GM23248 (cell line): ENCODE data around the gene PSPC1. TPM values are rescaled to one million over a fixed set of nuclear protein-coding genes. Genes with fewer than 3 reads are reported as not detected.

ENCODE experiments used
- DNase-seq: peaks from one replicate; pipeline ENCODE4 v3.0.0-alpha.2; 2015
- H2AFZ ChIP-seq: fragments of 200-600 bp; sonication (generic); 2 replicates; pipeline ENCODE4 v1.6.1; 2016; ENCODE audit warnings: antibody characterized with exemption
- H3F3A ChIP-seq: fragments of 200-600 bp; sonication (generic); 2 replicates; pipeline ENCODE4 v1.6.1; 2016; ENCODE audit warnings: mild to moderate bottlenecking, antibody characterized with exemption, mixed run types; ENCODE audit not compliant: insufficient read depth
- H3K27ac ChIP-seq: fragments of 200-600 bp; sonication (generic); 2 replicates; pipeline ENCODE4 v1.5.1; 2016; ENCODE audit warnings: mild to moderate bottlenecking
- H3K27me3 ChIP-seq: fragments of 200-600 bp; sonication (generic); replicated peaks from 2 replicates; pipeline ENCODE4 v1.6.1; 2016; ENCODE audit warnings: mild to moderate bottlenecking; ENCODE audit not compliant: insufficient read depth
- H3K36me3 ChIP-seq: fragments of 200-600 bp; sonication (generic); 2 replicates; pipeline ENCODE4 v1.6.1; 2016; ENCODE audit warnings: low read depth, mild to moderate bottlenecking
- H3K4me1 ChIP-seq: fragments of 200-600 bp; sonication (generic); 2 replicates; pipeline ENCODE4 v1.6.1; 2016; ENCODE audit warnings: mild to moderate bottlenecking; ENCODE audit not compliant: insufficient read depth
- H3K4me2 ChIP-seq: fragments of 200-600 bp; sonication (generic); one replicate; pipeline ENCODE4 v1.6.1; 2016; ENCODE audit warnings: mild to moderate bottlenecking; ENCODE audit not compliant: unreplicated experiment
- H3K4me3 ChIP-seq: fragments of 200-600 bp; sonication (generic); 2 replicates; pipeline ENCODE4 v1.5.1; 2016; ENCODE audit warnings: mild to moderate bottlenecking
- H3K79me2 ChIP-seq: fragments of 200-600 bp; sonication (generic); 2 replicates; pipeline ENCODE4 v1.6.1; 2016; ENCODE audit warnings: mild to moderate bottlenecking; ENCODE audit not compliant: insufficient read depth
- H3K9ac ChIP-seq: fragments of 200-600 bp; sonication (generic); 2 replicates; pipeline ENCODE4 v1.6.1; 2016; ENCODE audit warnings: mild to moderate bottlenecking
- H3K9me2 ChIP-seq: fragments of 200-600 bp; sonication (generic); 2 replicates; pipeline ENCODE4 v1.6.1; 2016; ENCODE audit warnings: mixed run types, mild to moderate bottlenecking, moderate library complexity; ENCODE audit not compliant: insufficient read depth
- H3K9me3 ChIP-seq: fragments of 200-600 bp; sonication (generic); one replicate; pipeline ENCODE4 v1.6.1; 2017; ENCODE audit warnings: low read depth
- H4K20me1 ChIP-seq: fragments of 200-600 bp; sonication (generic); 2 replicates; pipeline ENCODE4 v1.6.0; 2016; ENCODE audit not compliant: insufficient read depth
- EZH2 ChIP-seq: fragments of 200-600 bp; sonication (generic); IDR thresholded peaks from 2 replicates; pipeline ENCODE4 v1.6.1; 2018; ENCODE audit warnings: antibody characterized with exemption, mild to moderate bottlenecking; ENCODE audit not compliant: insufficient read depth, poor library complexity, severe bottlenecking
- EZH2phosphoT487 ChIP-seq: fragments of 200-600 bp; sonication (generic); IDR thresholded peaks from 2 replicates; pipeline ENCODE4 v1.6.1; 2018; ENCODE audit warnings: antibody characterized with exemption, moderate library complexity, mild to moderate bottlenecking, low read depth; ENCODE audit not compliant: insufficient read depth
- WGBS, 2 experiments: methylation state at CpG; one replicate each; pipeline ENCODE4 v1.1.6; 2015 to 2017; ENCODE audit warnings: low lambda C conversion rate in 2 of 2, low coverage in 1 of 2; ENCODE audit errors: missing lambda C conversion rate in 2 of 2; 5-methylcytosine and 5-hydroxymethylcytosine counted together
- in situ Hi-C: fragments of 300-500 bp; cut with MboI; formaldehyde crosslinking; loops from 2 replicates; pipeline ENCODE4 v1.15.0; 2020
- polyA plus RNA-seq: library from polyadenylated mRNA; unstranded; fragments of >200 nt; fragmentation: Nextera tagmentation; extraction: Ambion mirVana; gene quantifications from 2 replicates; pipeline ENCODE4 v1.2.1, GENCODE V29; 2016
- total RNA-seq: library from RNA; depleted of rRNA; stranded (reverse); fragments of >200 nt; shearing (Covaris generic); gene quantifications from 2 replicates; pipeline ENCODE4 v1.2.3, GENCODE V29; 2014

The PSPC1 gene
- total and polyA plus RNA-seq, 2 experiments from 2014 or later: 17.2 to 27.9 TPM

DNA sequence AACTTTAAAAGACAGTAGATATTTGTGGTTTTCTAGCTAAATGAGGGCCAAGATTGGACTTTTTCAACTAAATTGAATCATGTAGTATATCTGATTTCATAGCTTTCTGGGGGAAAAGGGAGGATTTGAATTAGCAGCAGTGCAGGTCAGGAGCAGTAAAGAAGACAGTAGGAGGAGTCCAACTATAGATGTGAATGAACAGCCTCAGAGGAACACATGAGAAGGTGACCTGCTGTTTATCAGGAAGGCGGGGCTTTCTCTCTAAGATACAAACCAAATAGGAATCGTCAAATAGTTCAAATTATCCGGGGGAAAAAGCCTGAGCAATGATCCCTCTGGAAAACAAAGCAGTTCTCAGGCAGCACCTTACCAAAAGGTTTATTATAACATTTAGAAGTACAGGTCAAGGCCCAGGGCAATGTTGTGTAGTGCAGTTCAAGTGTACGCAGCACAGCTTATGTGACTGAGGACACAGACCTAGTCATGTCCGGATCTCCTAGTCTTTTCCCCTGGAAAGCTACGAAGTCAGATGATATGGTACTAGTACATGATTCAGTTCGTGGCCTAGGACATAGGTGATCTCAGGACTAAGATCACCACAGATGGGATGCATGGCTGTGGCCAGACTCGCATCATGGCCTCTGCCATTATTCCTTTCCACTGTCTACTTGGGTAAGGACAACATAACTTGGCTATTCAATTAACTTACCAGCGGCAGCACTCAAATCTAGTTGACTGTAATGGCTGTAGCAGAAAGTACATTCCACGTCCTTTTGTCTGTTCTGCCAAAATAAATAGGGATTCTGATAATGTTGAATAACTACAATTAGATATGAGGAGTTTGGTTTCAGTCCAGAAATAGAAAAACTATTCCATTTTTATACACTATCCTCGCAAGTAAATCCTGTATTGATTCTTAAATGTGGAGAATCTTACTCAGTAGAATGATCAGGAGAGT, 109.0 kb downstream of the PSPC1 start:
- WGBS, 2 experiments: 91 to 92% methylated on average over 11 of the region's 11 CpGs
- in situ Hi-C loops: no loop called here

DNA sequence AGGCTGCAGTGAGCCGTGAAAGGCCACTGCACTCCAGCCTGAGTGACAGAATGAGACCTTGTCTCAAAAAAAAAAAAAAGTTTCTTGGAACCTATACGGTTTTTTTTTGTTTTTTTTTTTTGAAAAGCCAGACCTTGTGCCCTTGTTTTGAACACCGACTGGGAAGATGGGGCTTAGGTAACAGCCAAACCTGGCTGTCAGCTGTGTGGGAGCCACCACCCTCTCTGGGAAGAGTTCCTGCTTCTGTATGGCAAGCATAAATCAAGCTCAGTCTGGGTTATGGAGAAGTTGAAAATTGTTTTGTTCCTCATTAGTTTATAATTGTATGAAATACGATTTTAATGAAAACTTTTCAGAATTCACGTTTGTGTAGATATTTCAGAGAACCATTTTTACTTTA, 109.8 kb downstream of the PSPC1 start:
- DNase-seq: no peak
- Histone ChIP-seq H2AFZ (no peak overlapping the region), H3K4me3 (no peak overlapping the region), H3K9me2 (no peaks in the 10 kb centered on the region), H3K4me2 (no peak overlapping the region), H3K9ac (no peak overlapping the region), H3F3A (peaks cover 23% of the 10 kb centered on the region; the same call in 1 of the 2 replicates), H3K9me3 (no peaks in the 10 kb centered on the region), H3K27ac (no peak overlapping the region), H3K4me1 (no peaks in the 10 kb centered on the region), H3K27me3 (no peaks in the 10 kb centered on the region), H3K36me3 (peaks cover 59% of the 10 kb centered on the region), H3K79me2 (no peaks in the 10 kb centered on the region), H4K20me1 (no peaks in the 10 kb centered on the region)
- 51 to 52% methylated on average over 5 of the region's 5 CpGs for WGBS, 2 experiments
- in situ Hi-C loops: no loop called here
- no peak for TF ChIP-seq EZH2phosphoT487
- no peak for TF ChIP-seq EZH2

More for the DNA sequence above, 109.0 kb downstream of the PSPC1 start:
- Histone ChIP-seq H3F3A (peaks cover 24% of the 10 kb centered on the region; the same call in 1 of the 2 replicates), H3K36me3 (peaks cover 56% of the 10 kb centered on the region), H3K27ac (no peak overlapping the region), H3K4me1 (no peaks in the 10 kb centered on the region), H3K4me3 (no peak overlapping the region), H3K4me2 (no peak overlapping the region), H4K20me1 (no peaks in the 10 kb centered on the region), H3K9me2 (no peaks in the 10 kb centered on the region), H3K9me3 (no peaks in the 10 kb centered on the region), H3K79me2 (no peaks in the 10 kb centered on the region), H2AFZ (no peak overlapping the region), H3K9ac (no peak overlapping the region), H3K27me3 (no peaks in the 10 kb centered on the region)
- DNase-seq: no peak
- TF ChIP-seq EZH2 (no peak), EZH2phosphoT487 (no peak)

DNA sequence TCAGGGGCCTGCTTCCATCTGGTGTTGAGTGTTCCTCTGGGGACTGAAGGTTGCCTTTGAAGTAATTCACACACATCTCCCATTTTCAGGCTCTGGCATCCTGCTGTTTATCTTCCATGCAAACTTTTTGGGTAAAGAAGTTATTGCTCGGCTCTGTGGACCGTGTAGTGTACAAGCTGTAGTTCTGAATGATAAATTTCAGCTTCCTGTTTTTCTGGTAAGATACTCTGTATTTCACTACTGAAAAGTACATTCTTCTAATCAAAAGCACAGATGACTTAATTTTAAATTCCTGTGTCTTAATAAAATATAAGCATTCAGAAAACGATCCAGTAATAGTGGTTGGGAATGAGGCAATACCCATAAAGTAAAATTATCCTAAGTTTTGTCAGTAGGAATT, 112.6 kb downstream of the PSPC1 start:
- Histone ChIP-seq H3K79me2 (no peaks in the 10 kb centered on the region), H3K9me3 (no peaks in the 10 kb centered on the region), H3K9ac (no peak overlapping the region), H3K9me2 (no peaks in the 10 kb centered on the region), H3K27ac (no peak overlapping the region), H3K4me1 (no peaks in the 10 kb centered on the region), H2AFZ (no peak overlapping the region), H3K4me2 (no peak overlapping the region), H3K4me3 (no peak overlapping the region), H3K27me3 (no peaks in the 10 kb centered on the region), H3K36me3 (peaks cover 59% of the 10 kb centered on the region), H4K20me1 (no peaks in the 10 kb centered on the region), H3F3A (peaks cover 11% of the 10 kb centered on the region; the same call in 1 of the 2 replicates)
- WGBS, 2 experiments: 61 to 65% methylated on average over 3 of the region's 3 CpGs
- TF ChIP-seq EZH2phosphoT487 (no peak), EZH2 (no peak)
- no peak for DNase-seq
- in situ Hi-C loops: no loop called here

- Histone ChIP-seq H3K9ac (no peak overlapping the region), H3K79me2 (no peaks in the 10 kb centered on the region), H3K4me3 (no peak overlapping the region), H3K9me3 (no peaks in the 10 kb centered on the region), H3K27me3 (no peaks in the 10 kb centered on the region), H3K27ac (no peak overlapping the region), H3K36me3 (peaks cover 62% of the 10 kb centered on the region), H3F3A (peaks cover 10% of the 10 kb centered on the region; the same call in 1 of the 2 replicates), H3K9me2 (no peaks in the 10 kb centered on the region), H3K4me1 (no peaks in the 10 kb centered on the region), H3K4me2 (no peak overlapping the region), H4K20me1 (no peaks in the 10 kb centered on the region), H2AFZ (no peak overlapping the region)
- TF ChIP-seq EZH2phosphoT487 (no peak), EZH2 (no peak)
- WGBS, 2 experiments: 82% methylated on average over 9 of the region's 9 CpGs
- DNase-seq: no peak
- in situ Hi-C loops: no loop called here
Measured at GRCh38 chr13:19668778-19669177, 114.0 kb downstream of the PSPC1 start.
